A673 (cell line): Measurements from ENCODE around the gene TCP11L2. TPM values are rescaled to one million over a fixed set of nuclear protein-coding genes. Genes with fewer than 3 reads are reported as not detected.

Experiments used
- BruUV-seq: library from RNA; stranded (reverse); fragments of 400-500 nt; replicated peaks from 2 replicates; lab custom pipeline; 2021; lab: Mats Ljungman, UMichigan
- CTCF ChIA-PET: fragments of 300-600 bp; sonication (Branson Sonifier 250); formaldehyde crosslinking; loops from one replicate; lab custom pipeline; 2022; ENCODE audit warnings: antibody characterized with exemption; lab: Charles Lee
- POLR2A ChIA-PET: fragments of 300-600 bp; sonication (Branson Sonifier 250); formaldehyde crosslinking; loops from one replicate; lab custom pipeline; 2022; ENCODE audit warnings: antibody characterized with exemption; ENCODE audit not compliant: low non-redundant PET; lab: Charles Lee
- DNase-seq: peaks from one replicate; pipeline ENCODE4 v3.0.0-alpha.2; 2015; ENCODE audit warnings: low spot score
- H3K27ac ChIP-seq: fragments of 200-600 bp; sonication (generic); 2 replicates; pipeline ENCODE4 v1.5.1; 2016; ENCODE audit warnings: mixed run types, low read depth, mild to moderate bottlenecking, mixed read lengths, antibody characterized with exemption, low read length; ENCODE audit not compliant: poor library complexity, severe bottlenecking
- H3K27me3 ChIP-seq: fragments of 200-600 bp; sonication (generic); replicated peaks from 2 replicates; pipeline ENCODE4 v1.6.1; 2017; ENCODE audit warnings: mixed run types, low read depth, mild to moderate bottlenecking, mixed read lengths, antibody characterized with exemption, low read length; ENCODE audit not compliant: insufficient read depth, poor library complexity
- H3K36me3 ChIP-seq: fragments of 200-600 bp; sonication (generic); 2 replicates; pipeline ENCODE4 v1.6.1; 2016; ENCODE audit warnings: mixed run types, mild to moderate bottlenecking, mixed read lengths, antibody characterized with exemption, low read length; ENCODE audit not compliant: insufficient read depth, poor library complexity, severe bottlenecking
- H3K4me1 ChIP-seq: fragments of 200-600 bp; sonication (generic); 2 replicates; pipeline ENCODE4 v1.6.1; 2017; ENCODE audit warnings: mixed run types, mild to moderate bottlenecking, mixed read lengths, antibody characterized with exemption, low read length; ENCODE audit not compliant: insufficient read depth, poor library complexity, severe bottlenecking
- H3K4me3 ChIP-seq: fragments of 200-600 bp; sonication (generic); 2 replicates; pipeline ENCODE4 v1.5.1; 2016; ENCODE audit warnings: low read depth, mixed run types, mild to moderate bottlenecking, mixed read lengths, low read length; ENCODE audit not compliant: poor library complexity, severe bottlenecking
- H3K9me3 ChIP-seq: fragments of 200-600 bp; sonication (generic); 2 replicates; pipeline ENCODE4 v1.6.1; 2016; ENCODE audit warnings: mixed run types, low read depth, mild to moderate bottlenecking, mixed read lengths, antibody characterized with exemption, low read length; ENCODE audit not compliant: poor library complexity, severe bottlenecking
- CTCF ChIP-seq: fragments of 300-800, 200-600 bp; sonication (generic); conservative IDR thresholded peaks from 2 replicates; pipeline ENCODE4 v1.5.1; 2017; ENCODE audit warnings: low read depth, mild to moderate bottlenecking, antibody characterized with exemption, low read length, moderate library complexity, mixed read lengths
- EZH2 ChIP-seq: fragments of 200-600 bp; sonication (generic); IDR thresholded peaks from 2 replicates; pipeline ENCODE4 v1.6.1; 2017; ENCODE audit warnings: borderline replicate concordance, low read depth, mild to moderate bottlenecking, mixed read lengths, antibody characterized with exemption, low read length; ENCODE audit not compliant: poor library complexity, severe bottlenecking
- intact Hi-C: fragments of 100-400 bp; cut with micrococcal nuclease; formaldehyde crosslinking; loops from one replicate; pipeline ENCODE4 v1.10.0; 2022; ENCODE audit not compliant: unreplicated experiment
- total RNA-seq: library from RNA; stranded (reverse); gene quantifications from 2 replicates; pipeline ENCODE4 v1.2.3, GENCODE V29; 2021

The TCP11L2 gene
- total RNA-seq, 1 experiment from 2014 or later = 0.39 TPM

- TF ChIP-seq CTCF = no peak
- no peak for TF ChIP-seq EZH2
- H3K4me3 ChIP-seq = no peak overlapping the region
- ChIA-PET CTCF (no interaction called here), POLR2A (no interaction called here)
- peaks cover 8% of the 10 kb centered on the region for H3K4me1 ChIP-seq
- no peaks in the 10 kb centered on the region for H3K36me3 ChIP-seq
- intact Hi-C loops = loop anchor here (10.0 kb wide), 1 partner anchor 135 kb away; no protein-coding TSS in a partner anchor
- no TSS peak for BruUV-seq
- H3K9me3 ChIP-seq = no peaks in the 10 kb centered on the region
- no peak overlapping the region for H3K27ac ChIP-seq
- H3K27me3 ChIP-seq = no peaks in the 10 kb centered on the region
- no peak for DNase-seq
Measured at GRCh38 chr12:106359646-106360399, 57.3 kb downstream of the TCP11L2 start.

- no peaks in the 10 kb centered on the region for H3K27me3 ChIP-seq
- H3K4me3 ChIP-seq = no peak overlapping the region
- intact Hi-C loops = no loop called here
- DNase-seq = no peak
- no peak for TF ChIP-seq CTCF
- TF ChIP-seq EZH2 = no peak
- H3K27ac ChIP-seq = no peak overlapping the region
- BruUV-seq = no TSS peak
- no peaks in the 10 kb centered on the region for H3K9me3 ChIP-seq
- ChIA-PET POLR2A (no interaction called here), CTCF (no interaction called here)
- peaks cover 8% of the 10 kb centered on the region for H3K4me1 ChIP-seq
- no peaks in the 10 kb centered on the region for H3K36me3 ChIP-seq
Measured at GRCh38 chr12:106360400-106360994, 58.0 kb downstream of the TCP11L2 start.

GRCh38 chr12:106362971-106363370, 60.4 kb downstream of the TCP11L2 start:
- ChIA-PET CTCF (no interaction called here), POLR2A (no interaction called here)
- intact Hi-C loops = no loop called here
- no peak for DNase-seq
- TF ChIP-seq EZH2 = no peak
- TF ChIP-seq CTCF = no peak
- no TSS peak for BruUV-seq
- H3K4me1 ChIP-seq = peaks cover 5% of the 10 kb centered on the region
- H3K27me3 ChIP-seq = no peaks in the 10 kb centered on the region
- H3K27ac ChIP-seq = no peak overlapping the region
- H3K4me3 ChIP-seq = no peak overlapping the region
- no peaks in the 10 kb centered on the region for H3K9me3 ChIP-seq
- no peaks in the 10 kb centered on the region for H3K36me3 ChIP-seq
